Mucosa of stomach (tissue), 1 donor: Measurements from ENCODE around the gene HADHB.
"Not testable (repeated sequence)": the region's sequence is repeated elsewhere in the genome, so short reads cannot be mapped to it uniquely, and the experiment has no call there.

ENCODE experiments used
- H3K27me3 ChIP-seq: one replicate; pipeline ENCODE4 v1.7.0; 2013; ENCODE audit warnings: mild to moderate bottlenecking, low read length; ENCODE audit not compliant: control insufficient read depth, insufficient read depth
- H3K36me3 ChIP-seq: one replicate; pipeline ENCODE4 v1.7.0; 2013; ENCODE audit warnings: low read length; ENCODE audit not compliant: control insufficient read depth, insufficient read depth
- H3K4me1 ChIP-seq: one replicate; pipeline ENCODE4 v1.7.0; 2013; ENCODE audit warnings: mild to moderate bottlenecking, low read length; ENCODE audit not compliant: control insufficient read depth, insufficient read depth
- H3K4me3 ChIP-seq: one replicate; pipeline ENCODE4 v1.7.0; 2013; ENCODE audit warnings: low read length
- H3K9ac ChIP-seq: one replicate; pipeline ENCODE4 v1.7.0; 2013; ENCODE audit warnings: mild to moderate bottlenecking, low read length, moderate library complexity
- H3K9me3 ChIP-seq: one replicate; pipeline ENCODE4 v1.7.0; 2013; ENCODE audit warnings: mild to moderate bottlenecking, low read length, moderate library complexity; ENCODE audit not compliant: control insufficient read depth
- donor health status: Pancreatic carcinoma.

The HADHB gene

DNA sequence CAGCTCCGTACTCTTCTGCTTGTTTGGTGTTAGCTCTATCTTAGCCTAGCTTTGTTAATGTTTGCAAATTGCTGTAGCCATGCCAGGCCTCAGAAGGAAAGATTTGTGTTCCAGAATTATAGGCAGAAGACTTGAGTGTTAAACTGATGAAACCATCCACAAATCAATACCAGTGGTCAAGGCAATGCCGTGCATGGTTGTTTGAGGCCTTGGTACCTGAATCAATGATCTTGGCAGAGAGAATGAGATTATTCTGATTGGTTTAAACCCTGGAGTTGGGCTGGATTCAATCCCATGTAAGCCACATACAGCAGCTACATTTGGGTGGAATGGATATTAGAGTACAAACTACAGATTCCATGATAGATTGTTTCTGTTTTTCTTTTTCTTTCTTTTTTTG lies 4.9 kb downstream of the HADHB start:
- Histone ChIP-seq H3K9me3 (no peaks in the 10 kb centered on the region), H3K27me3 (no peaks in the 10 kb centered on the region), H3K4me1 (peaks cover 14% of the 10 kb centered on the region), H3K36me3 (no peaks in the 10 kb centered on the region), H3K4me3 (no peak overlapping the region), H3K9ac (no peak overlapping the region)

- no peaks in the 10 kb centered on the region for H3K9me3 ChIP-seq
- no peak overlapping the region for H3K9ac ChIP-seq
- H3K36me3 ChIP-seq = no peaks in the 10 kb centered on the region
- no peak overlapping the region for H3K4me3 ChIP-seq
- peaks cover under 1% of the 10 kb centered on the region for H3K4me1 ChIP-seq
- H3K27me3 ChIP-seq = no peaks in the 10 kb centered on the region
Measured at GRCh38 chr2:26251893-26252292, 7.2 kb downstream of the HADHB start.

DNA sequence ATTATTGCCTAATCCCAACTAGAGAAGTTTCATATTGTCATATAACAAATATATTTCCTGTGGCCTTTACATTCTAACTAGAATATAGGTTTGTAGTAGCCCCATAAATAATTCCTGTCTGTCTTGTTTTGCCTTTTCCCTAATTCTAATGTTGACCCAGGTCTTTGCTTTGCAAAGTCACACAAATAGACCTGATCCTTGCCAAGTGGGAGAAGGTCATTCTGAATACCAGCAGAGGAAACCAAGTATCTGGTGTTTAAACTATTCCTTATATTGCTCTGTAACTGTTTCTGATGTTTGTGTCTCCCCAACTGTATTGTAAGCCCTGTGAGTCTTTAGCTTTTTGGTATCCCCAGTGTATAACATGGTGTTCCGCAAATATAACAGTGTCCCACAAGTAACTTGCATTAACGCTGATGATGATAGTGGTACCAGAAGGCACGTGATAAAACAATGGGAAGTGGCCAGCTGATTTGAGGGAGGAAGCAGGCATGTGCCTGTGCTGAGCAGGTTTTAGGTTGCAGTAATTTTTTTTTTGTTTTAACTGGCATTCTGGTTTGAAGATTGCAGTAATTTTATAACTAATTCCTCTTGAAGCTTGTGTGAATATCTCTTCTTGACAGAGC lies 11.1 kb downstream of the HADHB start:
- no peak overlapping the region for H3K4me3 ChIP-seq
- H3K9me3 ChIP-seq = no peaks in the 10 kb centered on the region
- no peaks in the 10 kb centered on the region for H3K36me3 ChIP-seq
- no peaks in the 10 kb centered on the region for H3K4me1 ChIP-seq
- H3K9ac ChIP-seq = no peak overlapping the region
- H3K27me3 ChIP-seq = no peaks in the 10 kb centered on the region

DNA sequence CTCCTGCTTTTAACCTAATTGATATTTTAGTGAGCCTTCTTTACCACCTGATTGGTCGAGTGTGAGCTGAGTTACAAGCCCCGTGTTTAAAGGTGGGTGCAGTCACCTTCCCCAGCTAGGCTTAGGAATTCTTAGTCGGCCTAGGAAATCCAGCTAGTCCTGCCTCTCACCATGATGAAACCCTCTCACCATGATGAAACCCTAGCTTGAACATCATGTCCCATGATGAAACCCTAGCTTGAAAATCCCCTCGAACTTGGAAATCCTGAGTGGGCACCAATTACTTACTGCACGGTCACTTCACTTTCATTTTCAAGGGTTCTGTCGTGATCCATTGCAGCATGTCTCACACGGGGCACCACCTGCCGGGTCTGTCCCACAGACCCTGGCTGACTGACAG lies 14.1 kb downstream of the HADHB start:
- H3K9ac ChIP-seq, H3K27me3 ChIP-seq, H3K36me3 ChIP-seq, H3K4me1 ChIP-seq, H3K9me3 ChIP-seq, H3K4me3 ChIP-seq: not testable (repeated sequence)

GRCh38 chr2:26268213-26268612 lies 23.5 kb downstream of the HADHB start:
- Histone ChIP-seq H3K9me3 (no peaks in the 10 kb centered on the region), H3K4me3 (no peak overlapping the region), H3K36me3 (no peaks in the 10 kb centered on the region), H3K9ac (no peak overlapping the region), H3K27me3 (no peaks in the 10 kb centered on the region), H3K4me1 (no peaks in the 10 kb centered on the region)

- H3K4me3 ChIP-seq, H3K9me3 ChIP-seq, H3K27me3 ChIP-seq, H3K36me3 ChIP-seq, H3K9ac ChIP-seq, H3K4me1 ChIP-seq: not testable (repeated sequence)
Measured at GRCh38 chr2:26268670-26269385, 24.1 kb downstream of the HADHB start.

- peaks cover 13% of the 10 kb centered on the region for H3K4me1 ChIP-seq
- H3K4me3 ChIP-seq = no peak overlapping the region
- H3K9ac ChIP-seq = no peak overlapping the region
- H3K27me3 ChIP-seq = no peaks in the 10 kb centered on the region
- no peaks in the 10 kb centered on the region for H3K9me3 ChIP-seq
- no peaks in the 10 kb centered on the region for H3K36me3 ChIP-seq
Measured at GRCh38 chr2:26269571-26270158, 24.9 kb downstream of the HADHB start.

DNA sequence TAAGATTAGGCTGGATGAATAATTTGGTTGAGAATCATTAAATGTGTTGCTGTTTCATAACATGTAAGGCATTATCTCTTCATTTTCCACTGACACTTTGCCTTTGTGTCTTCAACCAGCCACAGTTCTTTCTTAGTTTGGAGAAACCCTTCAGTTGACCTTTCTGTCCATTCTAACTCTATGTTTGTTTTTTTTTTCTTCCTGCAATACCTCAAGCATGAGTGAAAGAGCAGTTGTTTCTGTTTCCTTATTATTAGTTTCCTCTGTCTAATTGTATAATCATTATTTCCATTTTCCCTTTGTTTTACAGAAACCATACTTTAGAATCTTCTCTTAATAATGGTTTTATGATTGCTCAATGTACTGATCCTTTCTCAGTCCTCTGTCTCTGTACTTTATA lies 25.6 kb downstream of the HADHB start:
- Histone ChIP-seq H3K27me3 (no peaks in the 10 kb centered on the region), H3K9ac (no peak overlapping the region), H3K4me1 (peaks cover 13% of the 10 kb centered on the region), H3K9me3 (no peaks in the 10 kb centered on the region), H3K36me3 (no peaks in the 10 kb centered on the region), H3K4me3 (no peak overlapping the region)

DNA sequence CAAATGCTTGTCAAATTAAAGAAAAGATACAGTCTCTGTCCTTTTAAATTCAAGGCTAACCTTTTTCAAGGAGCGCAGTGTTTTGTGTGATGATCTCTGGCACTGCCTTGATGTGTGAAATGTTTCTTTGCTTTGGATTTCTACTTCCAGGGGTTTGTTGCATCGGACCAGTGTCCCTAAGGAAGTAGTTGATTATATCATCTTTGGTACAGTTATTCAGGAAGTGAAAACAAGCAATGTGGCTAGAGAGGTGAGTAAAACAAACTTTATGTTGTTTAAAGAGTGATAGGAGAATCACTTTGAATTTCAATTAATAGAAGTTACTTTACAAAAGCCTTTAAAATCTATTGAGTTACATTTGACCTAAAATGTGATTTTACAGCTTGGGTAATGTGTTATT lies 28.8 kb downstream of the HADHB start:
- peaks cover 2% of the 10 kb centered on the region for H3K36me3 ChIP-seq
- no peak overlapping the region for H3K9ac ChIP-seq
- H3K27me3 ChIP-seq = no peaks in the 10 kb centered on the region
- H3K9me3 ChIP-seq = no peaks in the 10 kb centered on the region
- H3K4me3 ChIP-seq = no peak overlapping the region
- H3K4me1 ChIP-seq = peaks cover 13% of the 10 kb centered on the region

GRCh38 chr2:26274058-26274613 lies 29.4 kb downstream of the HADHB start:
- H3K27me3 ChIP-seq = no peaks in the 10 kb centered on the region
- no peak overlapping the region for H3K9ac ChIP-seq
- peaks cover 7% of the 10 kb centered on the region for H3K36me3 ChIP-seq
- no peak overlapping the region for H3K4me3 ChIP-seq
- H3K9me3 ChIP-seq = no peaks in the 10 kb centered on the region
- peaks cover 13% of the 10 kb centered on the region for H3K4me1 ChIP-seq

DNA sequence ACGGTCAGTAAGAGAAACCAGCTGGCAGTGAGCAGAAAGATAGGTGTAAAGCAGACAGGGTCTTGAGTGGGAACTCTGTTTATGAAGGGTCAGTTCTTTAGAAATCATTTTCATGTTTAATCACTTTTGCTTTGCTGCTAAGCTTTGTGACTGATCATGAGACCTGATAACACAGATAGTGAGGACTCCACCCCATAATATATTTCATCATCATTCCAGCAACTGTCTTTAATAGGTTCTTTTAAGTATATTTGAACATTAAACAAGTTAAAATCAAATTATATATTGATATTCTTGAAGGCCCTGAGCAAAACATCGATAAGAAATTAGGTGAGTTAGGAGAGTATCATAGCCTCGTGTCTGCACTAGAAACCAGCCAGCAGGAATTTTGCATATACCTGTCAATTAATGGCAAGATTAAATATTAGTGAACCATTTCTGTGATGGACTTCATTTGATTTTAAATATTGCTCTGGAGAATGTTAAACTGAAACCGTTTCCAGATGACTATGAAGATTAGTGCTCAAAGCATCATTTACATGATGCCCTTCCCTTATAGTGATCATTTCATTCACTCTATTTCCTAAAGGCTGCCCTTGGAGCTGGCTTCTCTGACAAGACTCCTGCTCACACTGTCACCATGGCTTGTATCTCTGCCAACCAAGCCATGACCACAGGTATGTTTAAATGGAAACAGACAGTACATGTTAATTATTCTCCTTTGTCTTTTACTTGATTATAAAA lies 31.9 kb downstream of the HADHB start:
- Histone ChIP-seq H3K36me3 (peaks cover 7% of the 10 kb centered on the region), H3K9me3 (no peaks in the 10 kb centered on the region), H3K9ac (no peak overlapping the region)

DNA sequence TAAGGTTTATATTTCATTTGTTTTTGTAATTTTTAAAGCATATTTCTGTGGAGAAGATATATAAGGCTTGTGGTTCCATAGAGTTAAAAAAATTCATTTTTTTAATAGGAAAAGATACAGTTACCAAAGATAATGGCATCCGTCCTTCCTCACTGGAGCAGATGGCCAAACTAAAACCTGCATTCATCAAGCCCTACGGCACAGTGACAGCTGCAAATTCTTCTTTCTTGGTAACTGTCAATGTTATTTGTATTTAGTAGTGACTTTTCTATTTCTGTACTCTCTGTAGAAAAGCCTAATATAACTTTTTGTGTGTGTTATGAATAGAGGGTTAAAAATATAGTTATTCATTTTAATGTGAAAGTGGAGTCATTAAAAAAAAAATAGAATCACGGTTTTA lies 35.1 kb downstream of the HADHB start:
- H3K9me3 ChIP-seq = no peaks in the 10 kb centered on the region
- H3K4me1 ChIP-seq = peaks cover 6% of the 10 kb centered on the region
- peaks cover 7% of the 10 kb centered on the region for H3K36me3 ChIP-seq
- no peaks in the 10 kb centered on the region for H3K27me3 ChIP-seq
- H3K9ac ChIP-seq = no peak overlapping the region
- H3K4me3 ChIP-seq = no peak overlapping the region

More for the DNA sequence above, 31.9 kb downstream of the HADHB start:
- peaks cover 18% of the 10 kb centered on the region for H3K4me1 ChIP-seq
- H3K27me3 ChIP-seq = no peaks in the 10 kb centered on the region
- no peak overlapping the region for H3K4me3 ChIP-seq
